HG03097 (cell line): ENCODE results near the gene COPS4.
"Not testable (repeated sequence)": the region's sequence is repeated elsewhere in the genome, so short reads cannot be mapped to it uniquely, and the experiment has no call there.

Source experiments
- ATAC-seq: cut with Tn5 transposase; IDR thresholded peaks from one replicate; pipeline ENCODE4 v1.9.1; 2021; ENCODE audit not compliant: unreplicated experiment, low FRiP score

Gene COPS4

GRCh38 chr4:83034630-83035494 lies at the start of gene COPS4:
Gene COPS4, plus strand, starts transcription at chr4:83035183. Its CDS starts 42 bp downstream, at chr4:83035225.
- ATAC-seq = peak; percentile 99

- not testable (repeated sequence) for ATAC-seq
Observed at GRCh38 chr4:82987519-82987918, 47.5 kb upstream of the COPS4 start.

GRCh38 chr4:82988323-82988832 lies 46.6 kb upstream of the COPS4 start:
- no peak for ATAC-seq

GRCh38 chr4:82989575-82990429 lies 45.2 kb upstream of the COPS4 start:
- ATAC-seq = peak; percentile 86

GRCh38 chr4:82994834-82995233 lies 40.1 kb upstream of the COPS4 start:
- ATAC-seq = no peak

- no peak for ATAC-seq
Observed at GRCh38 chr4:82998898-82999297, 36.1 kb upstream of the COPS4 start.

GRCh38 chr4:83002329-83002728 lies 32.7 kb upstream of the COPS4 start:
- no peak for ATAC-seq

- ATAC-seq = not testable (repeated sequence)
Observed at GRCh38 chr4:83003044-83003791, 31.8 kb upstream of the COPS4 start.

GRCh38 chr4:83009529-83009928 lies 25.5 kb upstream of the COPS4 start:
- no peak for ATAC-seq

- ATAC-seq = no peak
Observed at GRCh38 chr4:83010111-83010521, 24.9 kb upstream of the COPS4 start.

- ATAC-seq = peak; percentile 33
Observed at GRCh38 chr4:83010522-83011318, 24.3 kb upstream of the COPS4 start, which contains the start of gene LIN54. Gene LIN54, minus strand, starts transcription at chr4:83010823. Its CDS starts 25,979 bp downstream, at chr4:82984844.

GRCh38 chr4:83011689-83012199 lies 23.2 kb upstream of the COPS4 start:
- no peak for ATAC-seq

GRCh38 chr4:83012200-83012686 lies 22.7 kb upstream of the COPS4 start:
- peak; percentile 7 for ATAC-seq

- peak; percentile 83 for ATAC-seq
Observed at GRCh38 chr4:83012687-83013419, 22.1 kb upstream of the COPS4 start.

- ATAC-seq = no peak
Observed at GRCh38 chr4:83013420-83013867, 21.5 kb upstream of the COPS4 start.

- ATAC-seq = no peak
Observed at GRCh38 chr4:83013902-83014301, 21.1 kb upstream of the COPS4 start.

GRCh38 chr4:83019794-83020494 lies 15.0 kb upstream of the COPS4 start:
- no peak for ATAC-seq
